Neural progenitor cell (in vitro differentiated cells): ENCODE measurements around the gene NCOA3. TPM values are rescaled to one million over a fixed set of nuclear protein-coding genes. Genes with fewer than 3 reads are reported as not detected.

Experiments
- DNase-seq: peaks from one replicate; pipeline ENCODE4 v3.0.0-alpha.2; 2016; ENCODE audit warnings: low spot score
- H2AFZ ChIP-seq: fragments of 200-600 bp; sonication (generic); replicated peaks from 2 replicates; pipeline ENCODE4 v1.6.1; 2016; ENCODE audit warnings: antibody characterized with exemption
- H3F3A ChIP-seq: fragments of 200-600 bp; sonication (generic); 2 replicates; pipeline ENCODE4 v1.6.1; 2016; ENCODE audit warnings: antibody characterized with exemption, low read depth
- H3K27ac ChIP-seq: fragments of 200-600 bp; sonication (generic); 2 replicates; pipeline ENCODE4 v1.5.1; 2016; ENCODE audit warnings: mild to moderate bottlenecking
- H3K27me3 ChIP-seq: fragments of 200-600 bp; sonication (generic); 2 replicates; pipeline ENCODE4 v1.6.1; 2016; ENCODE audit warnings: mild to moderate bottlenecking, moderate library complexity
- H3K36me3 ChIP-seq: fragments of 200-600 bp; sonication (generic); 2 replicates; pipeline ENCODE4 v1.5.1; 2016
- H3K4me1 ChIP-seq: fragments of 200-600 bp; sonication (generic); 2 replicates; pipeline ENCODE4 v1.6.1; 2016; ENCODE audit warnings: mixed run types
- H3K4me2 ChIP-seq: fragments of 200-600 bp; sonication (generic); 2 replicates; pipeline ENCODE4 v1.6.1; 2016
- H3K4me3 ChIP-seq: fragments of 200-600 bp; sonication (generic); 2 replicates; pipeline ENCODE4 v1.5.1; 2016
- H3K79me2 ChIP-seq: fragments of 200-600 bp; sonication (generic); 2 replicates; pipeline ENCODE4 v1.6.1; 2016; ENCODE audit warnings: low read depth
- H3K9ac ChIP-seq: fragments of 200-600 bp; sonication (generic); 2 replicates; pipeline ENCODE4 v1.6.1; 2016
- H3K9me3 ChIP-seq: fragments of 200-600 bp; sonication (generic); 2 replicates; pipeline ENCODE4 v1.5.1; 2016; ENCODE audit warnings: low read depth
- H4K20me1 ChIP-seq: fragments of 200-600 bp; sonication (generic); 2 replicates; pipeline ENCODE4 v1.6.1; 2016; ENCODE audit warnings: low read depth
- H3K27ac Mint-ChIP-seq: 3 replicates; pipeline ENCODE4 v1.8.0; 2021; ENCODE audit warnings: mixed read lengths
- H3K27me3 Mint-ChIP-seq: 2 replicates; pipeline ENCODE4 v1.8.0; 2022; ENCODE audit warnings: low read depth, mild to moderate bottlenecking, inconsistent platforms, moderate library complexity, mixed read lengths; ENCODE audit not compliant: insufficient read depth
- H3K36me3 Mint-ChIP-seq: 3 replicates; pipeline ENCODE4 v1.8.0; 2021; ENCODE audit warnings: mixed read lengths
- H3K4me1 Mint-ChIP-seq: 3 replicates; pipeline ENCODE4 v1.8.0; 2021; ENCODE audit warnings: mixed read lengths
- H3K4me3 Mint-ChIP-seq: 3 replicates; pipeline ENCODE4 v1.8.0; 2021; ENCODE audit warnings: mild to moderate bottlenecking, moderate library complexity, mixed read lengths
- H3K9me3 Mint-ChIP-seq: 3 replicates; pipeline ENCODE4 v1.8.0; 2020; ENCODE audit warnings: mixed read lengths
- EZH2 ChIP-seq: fragments of 200-600 bp; sonication (generic); IDR thresholded peaks from 2 replicates; pipeline ENCODE4 v1.6.1; 2017; ENCODE audit warnings: antibody characterized with exemption, mild to moderate bottlenecking, moderate library complexity
- EZH2phosphoT487 ChIP-seq: fragments of 200-600 bp; sonication (generic); IDR thresholded peaks from 2 replicates; pipeline ENCODE4 v1.6.1; 2017; ENCODE audit warnings: antibody characterized with exemption
- total RNA-seq: library from RNA; depleted of rRNA; stranded (reverse); fragments of >200 nt; gene quantifications from 2 replicates; pipeline ENCODE4 v1.2.3, GENCODE V29; 2015; ENCODE audit warnings: low replicate concordance
- TF ChIP-seq, protein P1 (sequence below): fragments of 200-600 bp; sonication (generic); IDR thresholded peaks from 2 replicates; pipeline ENCODE4 v1.5.1; 2017; ENCODE audit warnings: antibody characterized with exemption, mild to moderate bottlenecking

Gene NCOA3
- total RNA-seq, 1 donor from 2014 or later, result 64.5 TPM

DNA sequence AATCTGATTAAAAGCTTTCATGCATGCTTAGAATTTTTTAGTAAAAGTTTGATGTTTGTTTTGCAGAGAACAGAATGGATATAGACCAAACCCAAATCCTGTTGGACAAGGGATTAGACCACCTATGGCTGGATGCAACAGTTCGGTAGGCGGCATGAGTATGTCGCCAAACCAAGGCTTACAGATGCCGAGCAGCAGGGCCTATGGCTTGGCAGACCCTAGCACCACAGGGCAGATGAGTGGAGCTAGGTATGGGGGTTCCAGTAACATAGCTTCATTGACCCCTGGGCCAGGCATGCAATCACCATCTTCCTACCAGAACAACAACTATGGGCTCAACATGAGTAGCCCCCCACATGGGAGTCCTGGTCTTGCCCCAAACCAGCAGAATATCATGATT lies 133.6 kb downstream of the NCOA3 start:
- H3K9me3 Mint-ChIP-seq, result no peaks in the 10 kb centered on the region
- Histone ChIP-seq H3K9me3 (no peaks in the 10 kb centered on the region), H2AFZ (no peak overlapping the region), H4K20me1 (no peaks in the 10 kb centered on the region), H3K4me3 (no peak overlapping the region), H3K36me3 (peaks cover 13% of the 10 kb centered on the region), H3F3A (no peaks in the 10 kb centered on the region), H3K4me1 (no peaks in the 10 kb centered on the region), H3K4me2 (no peak overlapping the region), H3K27me3 (no peaks in the 10 kb centered on the region), H3K27ac (no peak overlapping the region), H3K9ac (no peak overlapping the region), H3K79me2 (no peaks in the 10 kb centered on the region)
- TF ChIP-seq, protein P1, sequence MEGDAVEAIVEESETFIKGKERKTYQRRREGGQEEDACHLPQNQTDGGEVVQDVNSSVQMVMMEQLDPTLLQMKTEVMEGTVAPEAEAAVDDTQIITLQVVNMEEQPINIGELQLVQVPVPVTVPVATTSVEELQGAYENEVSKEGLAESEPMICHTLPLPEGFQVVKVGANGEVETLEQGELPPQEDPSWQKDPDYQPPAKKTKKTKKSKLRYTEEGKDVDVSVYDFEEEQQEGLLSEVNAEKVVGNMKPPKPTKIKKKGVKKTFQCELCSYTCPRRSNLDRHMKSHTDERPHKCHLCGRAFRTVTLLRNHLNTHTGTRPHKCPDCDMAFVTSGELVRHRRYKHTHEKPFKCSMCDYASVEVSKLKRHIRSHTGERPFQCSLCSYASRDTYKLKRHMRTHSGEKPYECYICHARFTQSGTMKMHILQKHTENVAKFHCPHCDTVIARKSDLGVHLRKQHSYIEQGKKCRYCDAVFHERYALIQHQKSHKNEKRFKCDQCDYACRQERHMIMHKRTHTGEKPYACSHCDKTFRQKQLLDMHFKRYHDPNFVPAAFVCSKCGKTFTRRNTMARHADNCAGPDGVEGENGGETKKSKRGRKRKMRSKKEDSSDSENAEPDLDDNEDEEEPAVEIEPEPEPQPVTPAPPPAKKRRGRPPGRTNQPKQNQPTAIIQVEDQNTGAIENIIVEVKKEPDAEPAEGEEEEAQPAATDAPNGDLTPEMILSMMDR, result no peak
- no peak for TF ChIP-seq EZH2
- no peak for TF ChIP-seq EZH2phosphoT487
- H3K27ac Mint-ChIP-seq, result no peak overlapping the region
- no peak overlapping the region for H3K4me3 Mint-ChIP-seq
- H3K4me1 Mint-ChIP-seq, result no peaks in the 10 kb centered on the region
- DNase-seq, result no peak
- H3K27me3 Mint-ChIP-seq, result no peaks in the 10 kb centered on the region
- peaks cover 27% of the 10 kb centered on the region for H3K36me3 Mint-ChIP-seq

DNA sequence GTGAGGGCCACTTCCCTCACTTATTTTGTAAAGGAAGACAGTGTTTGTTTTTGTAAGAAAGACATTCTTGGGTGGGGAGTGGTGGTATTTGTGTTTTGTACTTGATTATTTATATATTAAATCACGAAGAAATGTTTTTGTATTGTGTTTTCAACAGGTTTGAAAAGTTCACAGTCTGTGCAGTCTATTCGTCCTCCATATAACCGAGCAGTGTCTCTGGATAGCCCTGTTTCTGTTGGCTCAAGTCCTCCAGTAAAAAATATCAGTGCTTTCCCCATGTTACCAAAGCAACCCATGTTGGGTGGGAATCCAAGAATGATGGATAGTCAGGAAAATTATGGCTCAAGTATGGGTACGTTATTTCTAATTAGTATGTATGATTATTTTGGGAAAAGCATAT lies 137.2 kb downstream of the NCOA3 start:
- Histone ChIP-seq H3K4me2 (no peak overlapping the region), H3K9ac (no peak overlapping the region), H3K27me3 (no peaks in the 10 kb centered on the region), H3K4me1 (no peaks in the 10 kb centered on the region), H3K27ac (no peak overlapping the region), H3K9me3 (no peaks in the 10 kb centered on the region), H3K36me3 (peaks cover 13% of the 10 kb centered on the region), H3F3A (no peaks in the 10 kb centered on the region), H4K20me1 (no peaks in the 10 kb centered on the region), H2AFZ (no peak overlapping the region), H3K79me2 (no peaks in the 10 kb centered on the region), H3K4me3 (no peak overlapping the region)
- H3K4me1 Mint-ChIP-seq, result no peaks in the 10 kb centered on the region
- TF ChIP-seq EZH2 (no peak), EZH2phosphoT487 (no peak)
- TF ChIP-seq, protein P1, result no peak
- H3K36me3 Mint-ChIP-seq, result peaks cover 40% of the 10 kb centered on the region
- H3K27ac Mint-ChIP-seq, result no peak overlapping the region
- no peak overlapping the region for H3K4me3 Mint-ChIP-seq
- no peaks in the 10 kb centered on the region for H3K9me3 Mint-ChIP-seq
- no peaks in the 10 kb centered on the region for H3K27me3 Mint-ChIP-seq
- no peak for DNase-seq

DNA sequence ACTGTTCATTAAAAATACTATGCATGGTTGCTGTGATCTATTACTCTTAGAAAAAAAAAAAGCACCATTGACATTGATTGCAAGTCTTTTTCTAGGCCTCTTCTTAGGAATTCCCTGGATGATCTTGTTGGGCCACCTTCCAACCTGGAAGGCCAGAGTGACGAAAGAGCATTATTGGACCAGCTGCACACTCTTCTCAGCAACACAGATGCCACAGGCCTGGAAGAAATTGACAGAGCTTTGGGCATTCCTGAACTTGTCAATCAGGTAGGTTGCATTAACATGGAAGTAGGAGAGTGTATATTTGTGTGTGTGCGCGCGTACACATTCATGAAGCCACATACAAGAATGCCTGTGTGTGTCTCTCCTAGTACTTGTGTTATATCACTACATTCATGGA lies 140.4 kb downstream of the NCOA3 start:
- Histone ChIP-seq H3K4me1 (no peaks in the 10 kb centered on the region), H3K9ac (no peak overlapping the region), H3K27ac (no peak overlapping the region), H3K36me3 (peaks cover 7% of the 10 kb centered on the region), H3K4me2 (no peak overlapping the region), H3F3A (peaks cover 8% of the 10 kb centered on the region), H4K20me1 (peaks cover 4% of the 10 kb centered on the region), H3K9me3 (no peaks in the 10 kb centered on the region), H3K79me2 (no peaks in the 10 kb centered on the region), H3K4me3 (no peak overlapping the region), H2AFZ (no peak overlapping the region), H3K27me3 (no peaks in the 10 kb centered on the region)
- no peak for DNase-seq
- peaks cover 41% of the 10 kb centered on the region for H3K36me3 Mint-ChIP-seq
- H3K9me3 Mint-ChIP-seq, result no peaks in the 10 kb centered on the region
- H3K27me3 Mint-ChIP-seq, result no peaks in the 10 kb centered on the region
- no peak overlapping the region for H3K27ac Mint-ChIP-seq
- TF ChIP-seq EZH2phosphoT487, result no peak
- TF ChIP-seq EZH2, result no peak
- TF ChIP-seq, protein P1, result no peak
- H3K4me3 Mint-ChIP-seq, result no peak overlapping the region
- H3K4me1 Mint-ChIP-seq, result peaks cover 5% of the 10 kb centered on the region
